ENCODE data around the gene CLVS2. TPM values are rescaled to one million over a fixed set of nuclear protein-coding genes. Genes with fewer than 3 reads are reported as not detected.

Gene CLVS2, protein sequence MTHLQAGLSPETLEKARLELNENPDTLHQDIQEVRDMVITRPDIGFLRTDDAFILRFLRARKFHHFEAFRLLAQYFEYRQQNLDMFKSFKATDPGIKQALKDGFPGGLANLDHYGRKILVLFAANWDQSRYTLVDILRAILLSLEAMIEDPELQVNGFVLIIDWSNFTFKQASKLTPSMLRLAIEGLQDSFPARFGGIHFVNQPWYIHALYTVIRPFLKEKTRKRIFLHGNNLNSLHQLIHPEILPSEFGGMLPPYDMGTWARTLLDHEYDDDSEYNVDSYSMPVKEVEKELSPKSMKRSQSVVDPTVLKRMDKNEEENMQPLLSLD
- 0.04 TPM for total RNA-seq

DNA sequence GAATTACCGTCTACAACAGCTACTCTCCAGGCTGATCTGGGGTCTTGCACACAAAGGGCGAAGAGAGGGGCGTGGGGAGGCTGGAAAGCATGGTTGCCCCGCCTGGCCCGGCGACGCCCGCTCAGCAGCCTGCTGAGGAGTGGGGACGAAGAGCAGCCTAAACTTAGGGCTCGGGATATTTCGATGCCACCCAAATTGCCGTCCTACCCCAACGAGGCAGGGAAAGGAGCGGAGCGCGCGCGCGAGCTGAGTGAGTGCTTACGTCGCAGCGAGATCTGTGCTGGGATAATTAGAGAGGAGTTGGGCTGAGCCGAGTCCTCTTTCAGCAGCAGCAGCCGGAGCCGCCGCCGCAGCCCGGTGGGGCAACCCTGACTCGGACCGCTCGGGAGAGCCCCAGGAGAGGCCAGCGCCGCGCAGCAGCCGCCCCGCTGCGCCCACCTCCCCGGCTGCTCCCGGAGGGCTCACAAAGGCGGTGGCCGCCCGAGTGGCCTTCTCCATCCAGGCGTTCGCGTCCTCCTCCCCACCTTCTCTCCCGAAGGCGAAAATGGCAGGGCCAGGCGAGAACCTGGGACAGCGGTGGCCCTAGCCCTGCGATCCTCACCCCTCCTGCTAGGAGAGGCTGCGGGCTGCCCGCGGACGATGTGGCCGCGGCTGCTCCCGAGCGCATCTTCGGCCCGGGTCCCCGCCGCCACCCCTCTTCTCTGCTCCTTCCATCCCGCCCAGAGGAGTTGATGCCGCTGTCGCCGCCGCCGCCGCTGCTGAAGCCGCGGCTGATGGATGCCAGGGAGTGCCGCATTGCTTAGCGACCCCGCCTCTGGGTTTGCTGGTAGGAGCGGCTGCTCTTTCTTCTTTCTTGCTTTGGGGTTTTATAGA is at the start of gene CLVS2:
TSS of gene CLVS2 (plus strand) at position 315 of the 873 bp plus-strand sequence. CDS start 1,543 bp downstream, outside the sequence.
- ATAC-seq: peak; percentile 51
- intact Hi-C loops (cut with DNase I): no loop called here
- DNase-seq (ENCODE audit: low spot score): no peak

DNA sequence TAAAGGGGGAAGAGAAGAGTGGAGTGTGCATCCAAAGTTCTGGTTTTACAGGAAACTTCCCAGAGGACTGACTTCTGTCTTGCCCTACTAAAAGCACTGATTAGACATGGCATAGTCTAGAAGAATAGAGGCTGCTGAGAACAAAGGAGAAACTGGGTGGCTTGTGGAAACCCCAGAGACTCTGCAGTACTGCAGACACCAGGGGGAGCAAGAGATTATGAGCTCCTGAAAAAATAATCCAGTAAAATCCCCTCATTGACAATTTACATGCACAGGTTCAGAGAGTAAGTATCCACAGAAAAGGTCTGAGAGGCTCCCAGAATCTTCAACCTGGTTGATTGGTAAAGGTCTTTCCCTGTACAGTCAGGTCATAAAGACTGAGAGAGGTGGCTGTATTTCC is 48.7 kb upstream of the CLVS2 start:
- no peak for DNase-seq (ENCODE audit: low spot score)
- intact Hi-C loops (cut with DNase I): no loop called here
- ATAC-seq: no peak

DNA sequence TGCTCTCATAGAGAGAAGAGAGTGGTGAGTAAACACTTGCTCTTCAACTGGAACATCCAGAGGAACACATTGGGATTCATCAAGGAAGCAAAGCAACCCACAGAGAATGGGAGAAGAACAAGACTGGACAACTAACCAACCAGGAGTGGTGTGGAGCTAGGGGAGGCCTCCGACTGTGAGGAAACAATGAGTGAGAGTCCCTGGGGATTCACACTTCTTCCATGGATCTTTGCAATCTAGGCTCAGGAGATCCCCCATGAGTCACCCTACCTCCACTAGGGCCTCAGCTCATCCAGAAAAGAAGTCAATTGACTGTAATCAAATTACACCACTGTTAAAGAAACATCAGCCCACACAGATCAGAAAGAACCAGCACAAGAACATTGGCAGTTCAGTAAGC is 42.3 kb upstream of the CLVS2 start:
- DNase-seq (ENCODE audit: low spot score) (no peak), ATAC-seq (no peak)
- intact Hi-C loops (cut with DNase I): no loop called here

GRCh38 chr6:122956376-122956775 is 39.7 kb upstream of the CLVS2 start:
- intact Hi-C loops (cut with DNase I): no loop called here
- DNase-seq (ENCODE audit: low spot score) (no peak), ATAC-seq (no peak)

GRCh38 chr6:122962000-122962624 is 33.9 kb upstream of the CLVS2 start:
- intact Hi-C loops (cut with DNase I): no loop called here
- no peak for DNase-seq (ENCODE audit: low spot score)
- ATAC-seq: no peak

- intact Hi-C loops (cut with DNase I): no loop called here
- ATAC-seq (no peak), DNase-seq (ENCODE audit: low spot score) (no peak)
Observed at GRCh38 chr6:122969999-122970533, 26.0 kb upstream of the CLVS2 start.

- intact Hi-C loops (cut with DNase I): no loop called here
- ATAC-seq (no peak), DNase-seq (ENCODE audit: low spot score) (no peak)
Observed at GRCh38 chr6:122977180-122977579, 18.9 kb upstream of the CLVS2 start.

- ATAC-seq (no peak), DNase-seq (ENCODE audit: low spot score) (no peak)
- intact Hi-C loops (cut with DNase I): no loop called here
Observed at GRCh38 chr6:122984393-122984792, 11.6 kb upstream of the CLVS2 start.

DNA sequence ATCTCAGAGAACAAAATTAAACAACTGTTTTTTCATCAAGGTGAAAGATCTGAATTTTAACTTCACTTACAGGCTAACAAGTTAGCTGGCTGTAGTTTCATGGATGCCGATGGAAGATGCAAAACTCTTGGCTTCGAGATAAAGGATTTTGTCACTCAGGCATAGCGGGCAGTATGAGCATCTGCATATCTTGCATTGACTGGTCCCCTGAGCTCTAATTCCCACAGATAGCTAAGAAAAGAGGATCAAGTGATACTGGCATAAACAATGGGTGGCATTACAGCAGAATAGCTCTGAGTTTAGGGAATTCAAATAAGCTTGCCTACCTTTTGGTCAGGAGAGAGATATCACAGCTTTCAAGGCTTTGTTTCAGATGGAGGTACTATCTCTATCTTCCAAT is 1.8 kb upstream of the CLVS2 start:
- intact Hi-C loops (cut with DNase I): no loop called here
- ATAC-seq: no peak
- DNase-seq (ENCODE audit: low spot score): no peak

DNA sequence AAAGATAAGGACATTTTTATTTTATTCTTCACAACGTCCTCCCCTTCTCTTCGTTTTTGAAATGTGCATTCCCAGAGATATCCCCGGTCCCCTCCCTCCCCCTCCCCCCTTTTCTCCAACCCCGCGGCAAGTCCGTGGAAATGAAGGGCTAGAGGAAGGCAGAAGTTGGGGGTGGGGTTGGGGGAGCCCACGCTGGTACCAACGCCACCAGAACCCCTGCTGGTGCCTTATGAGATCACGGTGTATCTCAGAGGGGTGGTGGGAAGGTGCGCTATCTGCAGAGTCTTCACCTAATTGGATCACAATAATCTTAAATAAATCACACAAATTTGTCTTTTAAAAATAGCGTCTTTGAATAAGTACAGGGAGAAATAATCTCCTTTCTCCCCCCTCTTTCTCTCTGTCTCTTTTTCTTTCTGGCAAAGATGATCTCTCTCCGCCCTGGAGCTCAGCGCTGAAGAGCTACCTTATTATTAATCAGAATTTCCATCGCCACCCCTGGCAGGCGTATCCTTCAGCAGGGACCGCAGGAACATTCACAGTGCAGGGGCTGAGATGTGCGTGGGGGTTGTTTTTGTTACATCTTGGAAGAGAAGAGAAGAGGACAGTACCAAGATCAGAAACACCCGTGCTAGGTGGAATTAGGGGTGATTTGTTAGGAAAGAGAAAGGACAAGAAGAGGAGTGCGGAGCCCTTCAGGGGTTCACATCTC is 915 bp downstream of the CLVS2 start:
- intact Hi-C loops (cut with DNase I): no loop called here
- ATAC-seq (no peak), DNase-seq (ENCODE audit: low spot score) (no peak)

DNA sequence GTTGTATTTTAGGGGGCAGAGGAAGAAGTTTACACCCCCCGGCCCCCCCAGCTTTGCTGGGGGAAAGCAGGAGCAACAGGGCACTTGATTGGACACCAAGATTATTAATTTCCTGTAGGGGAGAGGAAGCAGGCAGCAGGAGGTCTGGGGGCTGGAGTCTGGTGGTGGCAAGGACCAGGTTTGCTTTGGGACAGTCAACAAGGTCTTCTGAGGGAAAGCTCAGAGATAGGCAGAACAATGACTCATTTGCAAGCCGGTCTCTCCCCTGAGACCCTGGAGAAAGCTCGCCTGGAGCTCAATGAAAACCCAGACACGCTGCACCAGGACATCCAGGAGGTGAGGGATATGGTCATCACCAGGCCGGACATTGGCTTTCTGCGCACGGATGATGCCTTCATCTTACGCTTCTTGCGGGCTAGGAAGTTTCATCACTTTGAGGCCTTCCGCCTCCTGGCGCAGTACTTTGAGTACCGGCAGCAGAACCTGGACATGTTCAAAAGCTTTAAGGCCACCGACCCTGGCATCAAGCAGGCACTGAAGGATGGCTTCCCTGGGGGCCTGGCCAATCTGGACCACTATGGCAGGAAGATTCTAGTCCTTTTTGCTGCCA is 1.6 kb downstream of the CLVS2 start:
- DNase-seq (ENCODE audit: low spot score): no peak
- intact Hi-C loops (cut with DNase I): no loop called here
- no peak for ATAC-seq

- intact Hi-C loops (cut with DNase I): no loop called here
- DNase-seq (ENCODE audit: low spot score) (no peak), ATAC-seq (no peak)
Observed at GRCh38 chr6:122998403-122998975, 2.5 kb downstream of the CLVS2 start.

- DNase-seq (ENCODE audit: low spot score) (no peak), ATAC-seq (no peak)
- intact Hi-C loops (cut with DNase I): no loop called here
Observed at GRCh38 chr6:123000244-123000770, 4.3 kb downstream of the CLVS2 start.

DNA sequence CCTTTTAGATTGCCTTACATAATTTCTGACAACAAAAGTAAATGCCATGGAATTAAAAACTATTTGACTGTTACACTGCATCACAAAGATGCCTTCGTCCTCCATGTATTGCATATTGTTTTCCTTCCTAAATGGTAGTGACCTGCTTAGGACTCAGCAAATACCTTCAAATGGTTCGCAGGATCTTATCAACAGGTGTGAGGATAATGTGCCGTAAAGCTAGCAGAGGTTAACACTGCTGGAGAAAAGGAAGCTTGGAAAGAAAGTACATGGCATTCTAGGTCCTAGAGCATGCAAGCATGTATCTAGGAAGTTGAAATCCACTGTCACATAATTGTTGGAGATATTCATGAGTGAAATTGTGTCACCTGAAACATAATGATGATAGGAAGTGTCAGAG is 5.5 kb downstream of the CLVS2 start:
- ATAC-seq (no peak), DNase-seq (ENCODE audit: low spot score) (no peak)
- intact Hi-C loops (cut with DNase I): no loop called here

DNA sequence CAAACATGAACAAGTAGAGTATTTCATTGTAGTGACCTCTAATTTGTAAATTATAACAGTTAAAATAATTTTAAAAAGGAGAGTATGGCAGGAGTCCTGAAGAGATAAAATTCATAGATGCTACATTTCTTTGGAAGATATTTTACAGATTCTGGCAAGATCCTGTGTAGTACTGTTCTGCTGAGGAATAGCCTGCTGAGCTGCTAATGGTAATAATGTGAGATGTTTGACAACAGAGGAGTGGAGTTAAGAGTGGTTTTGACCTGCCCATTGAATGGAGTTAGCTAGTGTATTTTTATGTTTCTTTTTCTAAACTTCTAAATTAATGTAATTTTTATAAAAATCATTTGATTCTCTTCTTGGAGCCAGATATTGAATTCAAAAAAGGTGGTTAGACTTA is 11.8 kb downstream of the CLVS2 start:
- DNase-seq (ENCODE audit: low spot score) (no peak), ATAC-seq (no peak)
- intact Hi-C loops (cut with DNase I): no loop called here

DNA sequence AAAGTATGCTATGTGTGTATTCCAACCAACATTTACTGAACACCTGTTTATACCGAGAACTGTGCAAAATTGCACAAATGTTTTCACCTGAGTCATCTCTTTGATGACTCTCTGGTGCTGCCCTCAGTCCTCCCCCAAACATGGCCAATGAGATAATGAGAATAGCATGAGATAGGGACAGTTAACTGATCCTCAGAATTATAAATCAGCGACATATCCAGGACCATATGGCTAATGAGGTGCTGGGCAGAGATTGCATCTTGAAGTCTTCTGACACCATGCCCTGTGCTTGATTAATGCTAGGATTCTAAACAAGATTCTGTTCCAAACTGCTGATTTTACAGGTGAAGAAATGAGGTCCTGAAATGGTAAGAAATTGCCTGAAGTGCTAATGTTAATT is 13.0 kb downstream of the CLVS2 start:
- DNase-seq (ENCODE audit: low spot score): no peak
- ATAC-seq: no peak
- intact Hi-C loops (cut with DNase I): no loop called here

GRCh38 chr6:123014835-123015234 is 18.8 kb downstream of the CLVS2 start:
- no peak for DNase-seq (ENCODE audit: low spot score)
- intact Hi-C loops (cut with DNase I): no loop called here
- no peak for ATAC-seq

- intact Hi-C loops (cut with DNase I): no loop called here
- no peak for DNase-seq (ENCODE audit: low spot score)
- no peak for ATAC-seq
Observed at GRCh38 chr6:123016431-123017103, 20.5 kb downstream of the CLVS2 start.

Measured in sciatic nerve (tissue), 2 donors.